HCT116 (cell line): ENCODE results near the gene MRS2. TPM values are rescaled to one million over a fixed set of nuclear protein-coding genes. Genes with fewer than 3 reads are reported as not detected.
"Not testable (repeated sequence)": the region's sequence is repeated elsewhere in the genome, so short reads cannot be mapped to it uniquely, and the experiment has no call there.

ENCODE experiments used
- ATAC-seq: fragments of 200-7000 bp; cut with Tn5 transposase; 2 replicates; pipeline ENCODE4 v1.9.1; 2020; ENCODE audit warnings: mild to moderate bottlenecking, moderate library complexity
- BruUV-seq: library from RNA; stranded (reverse); fragments of 400-500 nt; replicated peaks from 2 replicates; lab custom pipeline; 2021; lab: Mats Ljungman, UMichigan
- CTCF ChIA-PET: fragments of 300-600 bp; sonication (Branson Sonifier 250); formaldehyde crosslinking; loops from one replicate; lab custom pipeline; 2021; ENCODE audit warnings: antibody characterized with exemption; lab: Charles Lee
- POLR2A ChIA-PET: fragments of 300-600, 350-600 bp; sonication (Branson Sonifier 250); formaldehyde crosslinking; loops from one replicate; lab custom pipeline; 2021; ENCODE audit warnings: antibody characterized with exemption; lab: Charles Lee
- RAD21 ChIA-PET, 2 experiments: fragments of 300-600 bp; sonication (Branson Sonifier 250); formaldehyde crosslinking; loops; one replicate each; lab custom pipeline; 2023; ENCODE audit warnings: low total read pairs in 2 of 2; ENCODE audit not compliant: uncharacterized antibody in 2 of 2, unreplicated experiment in 2 of 2, low non-redundant PET in 1 of 2; lab: Charles Lee
- DNase-seq: peaks from one replicate; pipeline ENCODE4 v3.0.0-alpha.2; 2010; ENCODE audit warnings: low read depth, low spot score
- H2AFZ ChIP-seq: fragments of 200-600 bp; shearing (Covaris generic), sonication (generic); 2 replicates; pipeline ENCODE4 v1.6.1; 2017; ENCODE audit warnings: low read depth, mixed run types, mixed read lengths, antibody characterized with exemption, low read length; ENCODE audit not compliant: poor library complexity, severe bottlenecking
- H3K27ac ChIP-seq: 2 replicates; pipeline ENCODE4 v1.5.1; 2012; ENCODE audit warnings: low read depth, low read length
- H3K27me3 ChIP-seq: fragments of 200-600 bp; sonication (generic); 2 replicates; pipeline ENCODE4 v1.6.1; 2016; ENCODE audit warnings: mixed run types, low read length, mixed read lengths; ENCODE audit not compliant: insufficient read depth
- H3K36me3 ChIP-seq, 2 experiments: fragments of 200-500 bp in 1 of 2; fragments of 200-600 bp in 1 of 2; sonication (Bioruptor generic) in 1 of 2; sonication (generic) in 1 of 2; 2 replicates each; pipeline versions ENCODE4 v1.5.1 to v1.6.1; 2014 to 2016; ENCODE audit warnings: low read length in 2 of 2, inconsistent platforms in 1 of 2, mixed read lengths in 1 of 2, mixed run types in 1 of 2; ENCODE audit not compliant: insufficient read depth in 2 of 2, control insufficient read depth in 1 of 2
- H3K4me1 ChIP-seq, 2 experiments: fragments of 200-600 bp in 1 of 2; sonication (generic) in 1 of 2; 2 replicates each; pipeline versions ENCODE4 v1.5.1 to v1.6.1; 2012 to 2017; ENCODE audit warnings: low read length in 2 of 2, inconsistent platforms in 1 of 2, mild to moderate bottlenecking in 1 of 2, mixed read lengths in 1 of 2, mixed run types in 1 of 2, moderate library complexity in 1 of 2; ENCODE audit not compliant: insufficient read depth in 2 of 2, control insufficient read depth in 1 of 2
- H3K4me2 ChIP-seq: fragments of 200-600 bp; sonication (generic); 2 replicates; pipeline ENCODE4 v1.6.1; 2017; ENCODE audit warnings: mixed run types, low read length, mixed read lengths
- H3K4me3 ChIP-seq, 2 experiments: fragments of 200-600 bp in 1 of 2; sonication (generic) in 1 of 2; replicated peaks in 1 of 2; 2 replicates each; pipeline ENCODE4 v1.5.1; 2011 to 2016; ENCODE audit warnings: low read length in 2 of 2, control low read depth in 1 of 2, low read depth in 1 of 2, mild to moderate bottlenecking in 1 of 2, mixed read lengths in 1 of 2, mixed run types in 1 of 2
- H3K79me2 ChIP-seq: fragments of 200-600 bp; sonication (generic); 2 replicates; pipeline ENCODE4 v1.6.1; 2017; ENCODE audit warnings: mild to moderate bottlenecking, mixed run types, low read length, moderate library complexity, mixed read lengths; ENCODE audit not compliant: insufficient read depth
- H3K9ac ChIP-seq: fragments of 200-600 bp; sonication (generic); 2 replicates; pipeline ENCODE4 v1.6.1; 2016; ENCODE audit warnings: low read length, mixed read lengths
- H3K9me2 ChIP-seq: fragments of 200-600 bp; sonication (generic), shearing (Covaris generic); 2 replicates; pipeline ENCODE4 v1.6.1; 2017; ENCODE audit warnings: mixed run types, mild to moderate bottlenecking, moderate library complexity; ENCODE audit not compliant: insufficient read depth
- H3K9me3 ChIP-seq, 2 experiments: fragments of 200-500 bp in 1 of 2; fragments of 200-600 bp in 1 of 2; sonication (Bioruptor generic) in 1 of 2; sonication (generic) in 1 of 2; 2 replicates each; pipeline ENCODE4 v1.6.1; 2014 to 2017; ENCODE audit warnings: low read length in 2 of 2, mixed read lengths in 2 of 2, inconsistent platforms in 1 of 2, low read depth in 1 of 2, mild to moderate bottlenecking in 1 of 2, mixed run types in 1 of 2, moderate library complexity in 1 of 2; ENCODE audit not compliant: control insufficient read depth in 1 of 2, insufficient read depth in 1 of 2
- H4K20me1 ChIP-seq: fragments of 200-600 bp; sonication (generic), shearing (Covaris generic); 2 replicates; pipeline ENCODE4 v1.6.1; 2017; ENCODE audit warnings: mixed run types, mild to moderate bottlenecking, moderate library complexity; ENCODE audit not compliant: insufficient read depth
- CBX3 ChIP-seq: IDR thresholded peaks from 2 replicates; pipeline ENCODE4 v1.6.1; 2012; ENCODE audit warnings: low read depth
- CEBPB ChIP-seq: IDR thresholded peaks from 2 replicates; pipeline ENCODE4 v1.6.1; 2012; ENCODE audit warnings: low read depth
- EGR1 ChIP-seq: IDR thresholded peaks from 2 replicates; pipeline ENCODE4 v1.6.1; 2012; ENCODE audit warnings: low read depth
- EZH2 ChIP-seq: fragments of 200-600 bp; sonication (generic); IDR thresholded peaks from 2 replicates; pipeline ENCODE4 v1.6.1; 2017; ENCODE audit warnings: antibody characterized with exemption, mixed run types
- FOSL1 ChIP-seq: IDR thresholded peaks from 2 replicates; pipeline ENCODE4 v1.6.1; 2012; ENCODE audit warnings: low read depth
- POLR2A ChIP-seq: IDR thresholded peaks from 2 replicates; pipeline ENCODE4 v1.7.0; 2011; ENCODE audit warnings: borderline replicate concordance; ENCODE audit not compliant: insufficient read depth, insufficient read length; ENCODE audit errors: extremely low read depth
- POLR2AphosphoS5 ChIP-seq: IDR thresholded peaks from 2 replicates; pipeline ENCODE4 v1.6.1; 2011; ENCODE audit warnings: mild to moderate bottlenecking, low read depth, low read length, moderate library complexity
- SIN3A ChIP-seq: IDR thresholded peaks from 2 replicates; pipeline ENCODE4 v1.6.1; 2012; ENCODE audit warnings: low read depth
- SRF ChIP-seq: IDR thresholded peaks from 2 replicates; pipeline ENCODE4 v1.6.1; 2012; ENCODE audit warnings: low read depth
- ZNF274 ChIP-seq: fragments of 200-500 bp; sonication (Bioruptor generic); IDR thresholded peaks from 2 replicates; pipeline ENCODE4 v1.6.1; 2014; ENCODE audit warnings: mild to moderate bottlenecking, low read depth, low read length, inconsistent platforms
- intact Hi-C: fragments of 100-400 bp; cut with micrococcal nuclease; formaldehyde crosslinking; loops from 2 replicates; pipeline ENCODE4 v1.10.0; 2022
- total RNA-seq: library from RNA; stranded (reverse); gene quantifications from one replicate; pipeline ENCODE4 v1.2.1, GENCODE V29; 2021; ENCODE audit not compliant: unreplicated experiment
- TF ChIP-seq, protein P1 (sequence below): IDR thresholded peaks from 2 replicates; pipeline ENCODE4 v1.6.1; 2012; ENCODE audit warnings: low read depth
- TF ChIP-seq, protein P2 (sequence below): IDR thresholded peaks from 2 replicates; pipeline ENCODE4 v1.6.1; 2012
- TF ChIP-seq, protein P3 (sequence below): IDR thresholded peaks from 2 replicates; pipeline ENCODE4 v1.6.1; 2011; ENCODE audit warnings: mild to moderate bottlenecking, low read length, moderate library complexity; ENCODE audit not compliant: insufficient replicate concordance; ENCODE audit errors: extremely low read depth

MRS2 gene
- total RNA-seq, 1 experiment from 2014 or later = 39.9 TPM

DNA sequence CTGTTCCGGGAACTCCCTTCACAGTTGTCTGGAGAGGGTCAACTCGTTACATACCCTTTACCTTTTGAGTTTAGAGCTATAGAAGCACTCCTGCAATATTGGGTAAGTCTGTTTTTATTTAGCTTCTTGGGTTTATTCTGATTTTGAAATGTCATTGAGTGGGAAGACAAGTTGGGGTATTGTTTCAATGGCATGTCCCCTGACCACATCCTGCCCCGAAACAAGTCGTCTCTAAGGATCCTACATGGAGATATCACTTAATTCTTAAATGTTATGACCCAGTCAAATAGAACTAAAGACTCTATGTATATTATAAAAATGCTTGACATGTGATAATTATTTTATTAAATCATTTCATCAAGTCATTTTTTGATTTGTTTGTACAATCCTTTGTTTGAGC is 9.6 kb downstream of the MRS2 start (continued):
- TF ChIP-seq, protein P1, sequence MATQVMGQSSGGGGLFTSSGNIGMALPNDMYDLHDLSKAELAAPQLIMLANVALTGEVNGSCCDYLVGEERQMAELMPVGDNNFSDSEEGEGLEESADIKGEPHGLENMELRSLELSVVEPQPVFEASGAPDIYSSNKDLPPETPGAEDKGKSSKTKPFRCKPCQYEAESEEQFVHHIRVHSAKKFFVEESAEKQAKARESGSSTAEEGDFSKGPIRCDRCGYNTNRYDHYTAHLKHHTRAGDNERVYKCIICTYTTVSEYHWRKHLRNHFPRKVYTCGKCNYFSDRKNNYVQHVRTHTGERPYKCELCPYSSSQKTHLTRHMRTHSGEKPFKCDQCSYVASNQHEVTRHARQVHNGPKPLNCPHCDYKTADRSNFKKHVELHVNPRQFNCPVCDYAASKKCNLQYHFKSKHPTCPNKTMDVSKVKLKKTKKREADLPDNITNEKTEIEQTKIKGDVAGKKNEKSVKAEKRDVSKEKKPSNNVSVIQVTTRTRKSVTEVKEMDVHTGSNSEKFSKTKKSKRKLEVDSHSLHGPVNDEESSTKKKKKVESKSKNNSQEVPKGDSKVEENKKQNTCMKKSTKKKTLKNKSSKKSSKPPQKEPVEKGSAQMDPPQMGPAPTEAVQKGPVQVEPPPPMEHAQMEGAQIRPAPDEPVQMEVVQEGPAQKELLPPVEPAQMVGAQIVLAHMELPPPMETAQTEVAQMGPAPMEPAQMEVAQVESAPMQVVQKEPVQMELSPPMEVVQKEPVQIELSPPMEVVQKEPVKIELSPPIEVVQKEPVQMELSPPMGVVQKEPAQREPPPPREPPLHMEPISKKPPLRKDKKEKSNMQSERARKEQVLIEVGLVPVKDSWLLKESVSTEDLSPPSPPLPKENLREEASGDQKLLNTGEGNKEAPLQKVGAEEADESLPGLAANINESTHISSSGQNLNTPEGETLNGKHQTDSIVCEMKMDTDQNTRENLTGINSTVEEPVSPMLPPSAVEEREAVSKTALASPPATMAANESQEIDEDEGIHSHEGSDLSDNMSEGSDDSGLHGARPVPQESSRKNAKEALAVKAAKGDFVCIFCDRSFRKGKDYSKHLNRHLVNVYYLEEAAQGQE = no peak
- TF ChIP-seq POLR2AphosphoS5 = no peak

DNA sequence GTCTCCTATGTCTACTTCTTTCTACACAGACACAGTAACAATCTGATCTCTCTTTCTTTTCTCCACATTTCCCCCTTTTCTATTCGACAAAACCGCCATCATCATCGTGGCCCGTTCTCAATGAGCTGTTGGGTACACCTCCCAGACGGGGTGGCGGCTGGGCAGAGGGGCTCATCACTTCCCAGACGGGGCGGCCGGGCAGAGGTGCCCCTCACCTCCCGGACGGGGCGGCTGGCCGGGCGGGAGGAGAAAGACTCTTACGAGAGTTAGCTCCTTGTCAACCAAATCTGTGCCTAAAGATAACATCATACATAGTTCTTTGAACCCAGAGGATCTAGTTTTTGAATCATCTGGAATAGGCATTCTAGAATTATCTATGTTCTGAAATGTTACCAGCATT is 11.8 kb downstream of the MRS2 start:
- BruUV-seq, H3K27me3 ChIP-seq, H3K4me3 ChIP-seq, POLR2A ChIA-PET, H3K4me1 ChIP-seq, CTCF ChIA-PET, H3K9me3 ChIP-seq, H3K27ac ChIP-seq, H3K9ac ChIP-seq, H2AFZ ChIP-seq, H3K9me2 ChIP-seq, H4K20me1 ChIP-seq, intact Hi-C loops, ATAC-seq, RAD21 ChIA-PET, DNase-seq, H3K4me2 ChIP-seq: not testable (repeated sequence)
- Histone ChIP-seq H3K36me3 (peaks cover 38 to 49% of the 10 kb centered on the region in 2 experiments), H3K79me2 (peaks cover 42% of the 10 kb centered on the region)

DNA sequence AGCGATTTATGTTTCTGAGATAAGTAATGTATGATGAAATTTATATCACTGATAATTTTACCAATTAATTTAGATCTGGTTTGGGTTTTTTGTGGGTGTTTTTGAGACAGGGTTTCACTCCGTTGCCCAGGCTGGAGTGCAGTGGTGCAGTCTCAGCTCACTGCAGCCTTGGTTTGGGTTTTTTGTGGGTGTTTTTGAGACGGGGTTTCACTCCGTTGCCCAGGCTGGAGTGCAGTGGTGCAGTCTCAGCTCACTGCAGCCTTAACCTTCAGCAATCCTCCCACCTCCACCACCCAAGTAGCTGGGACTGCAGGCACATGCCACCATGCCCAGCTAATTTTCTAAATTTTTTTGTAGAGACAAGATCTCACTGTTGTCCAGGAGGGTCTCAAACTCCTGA is 13.0 kb downstream of the MRS2 start:
- intact Hi-C loops = no loop called here
- BruUV-seq = no TSS peak
- H3K27me3 ChIP-seq = no peaks in the 10 kb centered on the region
- H3K4me1 ChIP-seq = no peaks in the 10 kb centered on the region
- ATAC-seq = no peak
- no peak overlapping the region for H3K4me3 ChIP-seq
- no peaks in the 10 kb centered on the region for H4K20me1 ChIP-seq
- H3K9me2 ChIP-seq = no peaks in the 10 kb centered on the region
- TF ChIP-seq EZH2 (no peak), FOSL1 (no peak), EGR1 (no peak), SIN3A (no peak), POLR2A (no peak), SRF (no peak), CBX3 (no peak), CEBPB (no peak), ZNF274 (no peak)
- TF ChIP-seq, protein P2, sequence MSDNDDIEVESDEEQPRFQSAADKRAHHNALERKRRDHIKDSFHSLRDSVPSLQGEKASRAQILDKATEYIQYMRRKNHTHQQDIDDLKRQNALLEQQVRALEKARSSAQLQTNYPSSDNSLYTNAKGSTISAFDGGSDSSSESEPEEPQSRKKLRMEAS = no peak
- TF ChIP-seq, protein P3, sequence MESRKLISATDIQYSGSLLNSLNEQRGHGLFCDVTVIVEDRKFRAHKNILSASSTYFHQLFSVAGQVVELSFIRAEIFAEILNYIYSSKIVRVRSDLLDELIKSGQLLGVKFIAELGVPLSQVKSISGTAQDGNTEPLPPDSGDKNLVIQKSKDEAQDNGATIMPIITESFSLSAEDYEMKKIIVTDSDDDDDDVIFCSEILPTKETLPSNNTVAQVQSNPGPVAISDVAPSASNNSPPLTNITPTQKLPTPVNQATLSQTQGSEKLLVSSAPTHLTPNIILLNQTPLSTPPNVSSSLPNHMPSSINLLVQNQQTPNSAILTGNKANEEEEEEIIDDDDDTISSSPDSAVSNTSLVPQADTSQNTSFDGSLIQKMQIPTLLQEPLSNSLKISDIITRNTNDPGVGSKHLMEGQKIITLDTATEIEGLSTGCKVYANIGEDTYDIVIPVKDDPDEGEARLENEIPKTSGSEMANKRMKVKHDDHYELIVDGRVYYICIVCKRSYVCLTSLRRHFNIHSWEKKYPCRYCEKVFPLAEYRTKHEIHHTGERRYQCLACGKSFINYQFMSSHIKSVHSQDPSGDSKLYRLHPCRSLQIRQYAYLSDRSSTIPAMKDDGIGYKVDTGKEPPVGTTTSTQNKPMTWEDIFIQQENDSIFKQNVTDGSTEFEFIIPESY = no peak
- TF ChIP-seq, all 23 proteins: peak for 0
- Histone ChIP-seq H3K36me3 (peaks cover 44 to 53% of the 10 kb centered on the region in 2 experiments), H3K9me3 (no peaks in the 10 kb centered on the region), H2AFZ (no peak overlapping the region), H3K9ac (no peak overlapping the region), H3K4me2 (no peak overlapping the region), H3K79me2 (peaks cover 35% of the 10 kb centered on the region), H3K27ac (no peak overlapping the region)
- ChIA-PET RAD21 (no interaction called here), CTCF (no interaction called here), POLR2A (no interaction called here)
- no peak for DNase-seq
